Measurements from ENCODE around the gene SMNDC1. TPM values are rescaled to one million over a fixed set of nuclear protein-coding genes. Genes with fewer than 3 reads are reported as not detected.

Gene SMNDC1
- total and polyA plus RNA-seq, 2 of the 4 experiments (the other 2 are of a cell fraction), result 3.9 to 15.1 TPM

- Histone ChIP-seq H2BK20ac (ENCODE audit: low read depth, low read length) (peak overlapping the region; percentile 37), H3K9me3 (ENCODE audit: control insufficient read depth, insufficient read depth, low read length) (no peaks in the 10 kb centered on the region; the same call in 1 of the 2 replicates), H3K9me1 (ENCODE audit: insufficient read depth, low read length) (peaks cover 13% of the 10 kb centered on the region), H4K8ac (ENCODE audit: low read depth in 2 of 2, low read length in 2 of 2) (peak overlapping the region; percentile 5 to 69; a peak in 2 of 4 replicates), H4K5ac (ENCODE audit: low read depth, low read length) (peak overlapping the region; percentile 11), H3K27ac (ENCODE audit: insufficient read depth, low read length) (peak overlapping the region; percentile 83), H2AK5ac (ENCODE audit: low read depth, low read length) (peak overlapping the region; percentile 69), H3K79me1 (ENCODE audit: low read depth in 1 of 2, low read length in 2 of 2) (no peaks in the 10 kb centered on the region), H3K18ac (ENCODE audit: low read depth, low read length) (peak overlapping the region; percentile 81), H3K4me1 (ENCODE audit: control insufficient read depth, insufficient read depth, low read length) (peaks cover 9% of the 10 kb centered on the region), H2BK120ac (ENCODE audit: low read depth, low read length) (peak overlapping the region; percentile 34), H3K36me3 (ENCODE audit: control insufficient read depth, insufficient read depth, low read length) (no peaks in the 10 kb centered on the region), H3K23ac (ENCODE audit: low read depth, low read length) (peak overlapping the region; percentile 39; the same call in 1 of the 2 replicates), H3K14ac (replicated peaks; ENCODE audit: low read depth, low read length) (peak overlapping the region; percentile 64), H2BK15ac (ENCODE audit: low read depth, low read length) (peak overlapping the region; percentile 52; the same call in 1 of the 3 replicates), H3K4ac (ENCODE audit: low read depth, low read length) (peak overlapping the region; percentile 75), H3K27me3 (ENCODE audit: control insufficient read depth, insufficient read depth, low read length) (no peaks in the 10 kb centered on the region), H2AFZ (replicated peaks; ENCODE audit: low read length, poor library complexity) (peak overlapping the region; percentile 64), H3K56ac (ENCODE audit: extremely low read depth, insufficient read depth, low read length) (no peak overlapping the region), H3K4me2 (ENCODE audit: low read depth, low read length) (peak overlapping the region; percentile 67), H4K20me1 (ENCODE audit: insufficient read depth, low read length) (no peaks in the 10 kb centered on the region), H4K91ac (ENCODE audit: insufficient read depth, low read depth, low read length) (peak overlapping the region; percentile 73), H2BK5ac (ENCODE audit: low read depth, low read length, poor library complexity, severe bottlenecking) (peak overlapping the region; percentile 77), H3K4me3 (ENCODE audit: insufficient read depth, low read depth, low read length) (no peak overlapping the region), H2AK9ac (replicated peaks; ENCODE audit: low read depth, low read length, poor library complexity) (peak overlapping the region; percentile 60), H3K9ac (ENCODE audit: low read depth, low read length) (no peak overlapping the region; the same call in 1 of the 2 replicates)
- in situ Hi-C loops (cut with MboI; ENCODE audit: low sequenced_read_pairs) (no loop called here), dilution Hi-C loops (cut with HindIII; ENCODE audit: low sequenced_read_pairs, unreplicated experiment) (no loop called here), intact Hi-C loops (cut with micrococcal nuclease) (loop anchor here (1.0 kb wide), 1 partner anchor 17 kb away; no protein-coding TSS in a partner anchor)
- peak; percentile 93 for ATAC-seq (ENCODE audit: low read depth)
- DNase-seq, result peak; percentile 98
- ChIA-PET POLR2A (ENCODE audit: unreplicated experiment) (no interaction called here), CTCF (interaction anchor here (0.9 to 1.6 kb wide), 2 partner anchors 10 to 18 kb away, joined by 4 read pairs; no protein-coding TSS in a partner anchor)
- WGBS, 2 experiments (ENCODE audit: extremely low coverage in 2 of 2, insufficient read length in 1 of 2), result 83% methylated on average over 1 of the region's 10 CpGs; no CpG with 5 or more reads in 1 of the 2 experiments
- BruUV-seq (replicated peaks), result no TSS peak
- TF ChIP-seq RAD21 (IDR thresholded peaks at IDR 0.05; ENCODE audit: low read length) (no peak), CHD1 (IDR thresholded peaks at IDR 0.05; ENCODE audit: low read depth, low read length) (no peak), CEBPB (IDR thresholded peaks at IDR 0.05; ENCODE audit: low read depth, low read length) (peak; percentile 89), RCOR1 (IDR thresholded peaks at IDR 0.05; ENCODE audit: insufficient replicate concordance, low read length) (no peak), CTCF (conservative IDR thresholded peaks at IDR 0.05; ENCODE audit: low read depth, low read length) (peak; percentile 17; the same call in 1 of the 2 replicates), ELK1 (IDR thresholded peaks at IDR 0.05; ENCODE audit: borderline replicate concordance, low read depth, low read length) (no peak), MXI1 (IDR thresholded peaks at IDR 0.05; ENCODE audit: borderline replicate concordance, low read depth, low read length) (no peak), SMC3 (IDR thresholded peaks at IDR 0.05; ENCODE audit: low read depth, low read length) (peak; percentile 15; the same call in 1 of the 2 replicates), BHLHE40 (IDR thresholded peaks at IDR 0.05; ENCODE audit: low read depth, low read length) (peak; percentile 36; the same call in 1 of the 2 replicates), MAFK (IDR thresholded peaks at IDR 0.05; ENCODE audit: low read depth, low read length) (no peak), RFX5 (IDR thresholded peaks at IDR 0.05; ENCODE audit: low read depth, low read length) (no peak), POLR2A (IDR thresholded peaks at IDR 0.05; ENCODE audit: low read depth, low read length) (no peak), MAZ (IDR thresholded peaks at IDR 0.05; ENCODE audit: borderline replicate concordance, low read depth, low read length) (no peak), FOS (IDR thresholded peaks at IDR 0.05; ENCODE audit: low read depth, low read length) (no peak), USF2 (IDR thresholded peaks at IDR 0.05; ENCODE audit: low read depth, low read length) (no peak)
These were observed 31.5 kb upstream of the SMNDC1 start for GRCh38 chr10:110336111-110336721.
